ENCODE results near the gene CDC45.

Gene CDC45

GRCh38 chr22:19496324-19496630 is 16.6 kb downstream of the CDC45 start:
- DNase-seq = no peak

- no peak for DNase-seq
Observed at GRCh38 chr22:19497245-19497644, 17.5 kb downstream of the CDC45 start.

- no peak for DNase-seq
Observed at GRCh38 chr22:19498154-19498865, 18.6 kb downstream of the CDC45 start.

GRCh38 chr22:19498866-19499190 is 19.1 kb downstream of the CDC45 start:
- no peak for DNase-seq

- no peak for DNase-seq
Observed at GRCh38 chr22:19499236-19499879, 19.6 kb downstream of the CDC45 start.

GRCh38 chr22:19499880-19500242 is 20.1 kb downstream of the CDC45 start:
- DNase-seq = no peak

GRCh38 chr22:19501897-19502447 is 22.3 kb downstream of the CDC45 start:
- DNase-seq = no peak

- no peak for DNase-seq
Observed at GRCh38 chr22:19503367-19503766, 23.6 kb downstream of the CDC45 start.

GRCh38 chr22:19503869-19504268 is 24.1 kb downstream of the CDC45 start:
- no peak for DNase-seq

GRCh38 chr22:19504900-19505734 is 25.4 kb downstream of the CDC45 start:
- DNase-seq = no peak

- DNase-seq = no peak
Observed at GRCh38 chr22:19505735-19506126, 26.0 kb downstream of the CDC45 start.

GRCh38 chr22:19506212-19506611 is 26.5 kb downstream of the CDC45 start:
- no peak for DNase-seq

GRCh38 chr22:19507534-19507861 is 27.8 kb downstream of the CDC45 start:
- DNase-seq = no peak

- DNase-seq = no peak
Observed at GRCh38 chr22:19508024-19508776, 28.5 kb downstream of the CDC45 start.

GRCh38 chr22:19509191-19509590 is 29.5 kb downstream of the CDC45 start:
- no peak for DNase-seq

GRCh38 chr22:19509923-19510322 is 30.2 kb downstream of the CDC45 start:
- no peak for DNase-seq

- DNase-seq = no peak
Observed at GRCh38 chr22:19510919-19511341, 31.2 kb downstream of the CDC45 start.

GRCh38 chr22:19513823-19514222 is 34.1 kb downstream of the CDC45 start:
- no peak for DNase-seq

GRCh38 chr22:19514831-19515565 is 35.3 kb downstream of the CDC45 start:
- no peak for DNase-seq

GRCh38 chr22:19515654-19516377 is 36.1 kb downstream of the CDC45 start:
- DNase-seq = no peak

GRCh38 chr22:19516378-19517170 is 36.9 kb downstream of the CDC45 start:
- DNase-seq = no peak
